B cell (primary cell): ENCODE measurements around the gene KRTAP10-7. TPM values are rescaled to one million over a fixed set of nuclear protein-coding genes. Genes with fewer than 3 reads are reported as not detected.
A peak's percentile ranks its signal among the peaks of the same experiment; 100 is the strongest.
"Not testable (repeated sequence)": the region's sequence is repeated elsewhere in the genome, so short reads cannot be mapped to it uniquely, and the experiment has no call there.

ENCODE experiments used
- ATAC-seq: fragments of 200-7000 bp; cut with Tn5 transposase; one replicate; pipeline ENCODE4 v1.10.0; 2021; ENCODE audit warnings: low read depth, mild to moderate bottlenecking, moderate number of reproducible peaks, moderate library complexity
- CTCF ChIA-PET: fragments of 350-600 bp; sonication (Branson Sonifier 250); formaldehyde crosslinking; loops from one replicate; lab custom pipeline; 2021; ENCODE audit warnings: antibody characterized with exemption, inconsistent platforms; lab: Charles Lee
- POLR2A ChIA-PET: fragments of 350-600 bp; sonication (Branson Sonifier 250); formaldehyde crosslinking; loops from one replicate; lab custom pipeline; 2021; ENCODE audit warnings: antibody characterized with exemption; lab: Charles Lee
- DNase-seq: peaks from one replicate; pipeline ENCODE4 v3.0.0; 2013
- H2AFZ ChIP-seq: 2 replicates; pipeline ENCODE4 v1.6.1; 2012; ENCODE audit warnings: mild to moderate bottlenecking, low read depth, low read length; ENCODE audit not compliant: insufficient read depth, poor library complexity, severe bottlenecking
- H3K27ac ChIP-seq, 2 donors: 1 replicate in 1 of 2; 2 replicates in 1 of 2; pipeline ENCODE4 v1.5.1; 2012 to 2013; ENCODE audit warnings: low read length in 2 of 2, mild to moderate bottlenecking in 2 of 2, moderate library complexity in 1 of 2
- H3K27me3 ChIP-seq, 4 experiments: fragments of 200-600 bp in 1 of 4; sonication (generic) in 1 of 4; replicated peaks in 1 of 4; 1 replicate in 2 of 4; 2 replicates in 2 of 4; pipeline versions ENCODE4 v1.6.1 to v1.7.0; 2013 to 2016; ENCODE audit warnings: low read length in 3 of 4, mild to moderate bottlenecking in 2 of 4, mixed read lengths in 1 of 4, moderate library complexity in 1 of 4; ENCODE audit not compliant: insufficient read depth in 4 of 4, control insufficient read depth in 3 of 4; ENCODE audit errors: control extremely low read depth in 1 of 4
- H3K36me3 ChIP-seq, 2 experiments: replicated peaks in 1 of 2; 1 replicate in 1 of 2; 2 replicates in 1 of 2; pipeline versions ENCODE4 v1.6.1 to v1.7.1; 2013; ENCODE audit warnings: low read length in 1 of 2; ENCODE audit not compliant: insufficient read depth in 2 of 2, control insufficient read depth in 1 of 2; ENCODE audit errors: control extremely low read depth in 1 of 2, extremely low read depth in 1 of 2
- H3K4me1 ChIP-seq, 2 donors: fragments of 200-600 bp in 1 of 2; sonication (generic) in 1 of 2; 1 replicate in 1 of 2; 2 replicates in 1 of 2; pipeline versions ENCODE4 v1.5.1 to v1.6.1; 2013 to 2017; ENCODE audit warnings: low read length in 2 of 2; ENCODE audit not compliant: control insufficient read depth in 2 of 2, insufficient read depth in 2 of 2
- H3K4me2 ChIP-seq: replicated peaks from 2 replicates; pipeline ENCODE3; 2012; ENCODE audit warnings: mild to moderate bottlenecking, low read depth, low read length; ENCODE audit not compliant: poor library complexity, severe bottlenecking
- H3K4me3 ChIP-seq, 5 experiments: fragments of 200-600 bp in 1 of 5; sonication (generic) in 1 of 5; 1 replicate in 3 of 5; 2 replicates in 2 of 5; pipeline versions ENCODE4 v1.5.1 to v1.7.0; 2011 to 2016; ENCODE audit warnings: low read length in 4 of 5, mild to moderate bottlenecking in 4 of 5, low read depth in 2 of 5, control low read depth in 1 of 5, moderate library complexity in 1 of 5; ENCODE audit not compliant: insufficient read depth in 1 of 5; ENCODE audit errors: control extremely low read depth in 1 of 5, extremely low read depth in 1 of 5
- H3K79me2 ChIP-seq: fragments of 200-600 bp; sonication (generic); one replicate; pipeline ENCODE4 v1.6.0; 2016; ENCODE audit warnings: low read length; ENCODE audit not compliant: control insufficient read depth, insufficient read depth
- H3K9ac ChIP-seq: fragments of 200-600 bp; sonication (generic); 2 replicates; pipeline ENCODE4 v1.6.1; 2017; ENCODE audit warnings: mild to moderate bottlenecking, low read length, moderate library complexity
- H3K9me3 ChIP-seq, 3 donors: one replicate each; pipeline versions ENCODE4 v1.6.1 to v1.7.1; 2013; ENCODE audit warnings: low read length in 2 of 3; ENCODE audit not compliant: control insufficient read depth in 2 of 3, insufficient read depth in 1 of 3; ENCODE audit errors: control extremely low read depth in 1 of 3
- H4K20me1 ChIP-seq: 2 replicates; pipeline ENCODE4 v1.6.0; 2012; ENCODE audit warnings: mild to moderate bottlenecking, low read length; ENCODE audit not compliant: insufficient read depth, control insufficient read depth, poor library complexity, severe bottlenecking
- H3K27ac Mint-ChIP-seq: one replicate; pipeline ENCODE4 v1.8.0; 2021; ENCODE audit warnings: mixed read lengths
- H3K27me3 Mint-ChIP-seq: one replicate; pipeline ENCODE4 v1.8.0; 2021; ENCODE audit warnings: mixed read lengths
- H3K4me1 Mint-ChIP-seq: one replicate; pipeline ENCODE4 v1.8.0; 2021; ENCODE audit warnings: mixed read lengths
- H3K4me3 Mint-ChIP-seq: one replicate; pipeline ENCODE4 v1.8.0; 2021; ENCODE audit warnings: mixed read lengths
- H3K9me3 Mint-ChIP-seq: one replicate; pipeline ENCODE4 v1.8.0; 2022; ENCODE audit warnings: mixed read lengths; ENCODE audit not compliant: insufficient read depth
- EZH2 ChIP-seq: IDR thresholded peaks from 2 replicates; pipeline ENCODE4 v1.6.1; 2012; ENCODE audit warnings: borderline replicate concordance, low read depth, mild to moderate bottlenecking, moderate library complexity, low read length; ENCODE audit not compliant: insufficient read depth, poor library complexity, severe bottlenecking
- WGBS: methylation state at CpG from one replicate; pipeline ENCODE4 v1.1.5; 2013; ENCODE audit warnings: missing lambda C conversion rate; ENCODE audit not compliant: insufficient coverage; 5-methylcytosine and 5-hydroxymethylcytosine counted together
- intact Hi-C: fragments of 100-400 bp; cut with micrococcal nuclease; formaldehyde crosslinking; loops from one replicate; pipeline ENCODE4 v1.10.0; 2022
- polyA minus RNA-seq: library from RNA; depleted of rRNA, polyadenylated mRNA; stranded (reverse); fragments of >200 nt; gene quantifications from 2 replicates; pipeline ENCODE4 v1.2.3, GENCODE V29; 2012
- polyA plus RNA-seq: library from polyadenylated mRNA; depleted of rRNA; stranded (reverse); fragments of >200 nt; gene quantifications from 2 replicates; pipeline ENCODE4 v1.2.3, GENCODE V29; 2012
- total RNA-seq, 2 donors: library from RNA; stranded (reverse); fragments of 120-200 nt in 1 of 2; gene quantifications; 1 replicate in 1 of 2; 2 replicates in 1 of 2; pipeline versions ENCODE4 v1.2.3 to v1.2.4, GENCODE V29; 2013 to 2022
- TF ChIP-seq, protein P1 (sequence below): fragments of 200-600 bp; IDR thresholded peaks from one replicate; pipeline ENCODE4 v1.8.0; 2022; ENCODE audit warnings: antibody characterized with exemption, mild to moderate bottlenecking

Gene KRTAP10-7, protein sequence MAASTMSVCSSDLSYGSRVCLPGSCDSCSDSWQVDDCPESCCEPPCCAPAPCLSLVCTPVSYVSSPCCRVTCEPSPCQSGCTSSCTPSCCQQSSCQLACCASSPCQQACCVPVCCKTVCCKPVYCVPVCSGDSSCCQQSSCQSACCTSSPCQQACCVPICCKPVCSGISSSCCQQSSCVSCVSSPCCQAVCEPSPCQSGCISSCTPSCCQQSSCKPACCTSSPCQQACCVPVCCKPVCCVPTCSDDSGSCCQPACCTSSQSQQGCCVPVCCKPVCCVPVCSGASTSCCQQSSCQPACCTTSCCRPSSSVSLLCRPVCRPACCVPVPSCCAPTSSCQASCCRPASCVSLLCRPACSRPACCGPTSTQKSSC
- total RNA-seq = not detected in 2 replicates
- total RNA-seq (2013) = not detected
- polyA plus RNA-seq = not detected in 2 replicates
- polyA minus RNA-seq = 0.14 TPM in 1 of 2 replicates, not detected in the other

GRCh38 chr21:44600118-44600978 lies at the start of gene KRTAP10-7:
Gene KRTAP10-7 (plus strand): TSS chr21:44600597. CDS start chr21:44600622, 25 bp downstream.
- DNase-seq, H3K4me2 ChIP-seq, intact Hi-C loops, POLR2A ChIA-PET, H3K4me1 ChIP-seq, CTCF ChIA-PET, H3K9me3 Mint-ChIP-seq, H3K4me1 Mint-ChIP-seq, H4K20me1 ChIP-seq, H3K9ac ChIP-seq, H3K36me3 ChIP-seq, H2AFZ ChIP-seq, H3K4me3 Mint-ChIP-seq, H3K4me3 ChIP-seq, H3K79me2 ChIP-seq, H3K27ac ChIP-seq, ATAC-seq: not testable (repeated sequence)
- Mint-ChIP-seq H3K27me3 (peaks cover 35% of the 10 kb centered on the region), H3K27ac (peak within 1 kb of the TSS; percentile 34)
- WGBS = 85% methylated on average over 11 of the region's 23 CpGs
- Histone ChIP-seq H3K9me3 (peaks cover 0 to 19% (median 3%) of the 10 kb centered on the region in 3 donors), H3K27me3 (peaks cover 0 to 13% (median under 1%) of the 10 kb centered on the region in 4 experiments)

- H3K4me1 Mint-ChIP-seq = peaks cover 8% of the 10 kb centered on the region
- ChIA-PET CTCF (interaction anchor here (0.7 kb wide), 1 partner anchor 939 kb away, joined by 3 read pairs; no protein-coding TSS in a partner anchor), POLR2A (no interaction called here)
- H3K9me3 ChIP-seq = peaks cover 0 to 27% (median 9%) of the 10 kb centered on the region in 3 donors
- H3K27ac Mint-ChIP-seq = no peak overlapping the region
- DNase-seq = no peak
- no peak overlapping the region for H3K9ac ChIP-seq
- no peak overlapping the region for H3K27ac ChIP-seq
- no peaks in the 10 kb centered on the region for H4K20me1 ChIP-seq
- H3K27me3 Mint-ChIP-seq = peaks cover 60% of the 10 kb centered on the region
- H3K4me1 ChIP-seq = peaks cover 5 to 7% of the 10 kb centered on the region in 2 donors
- H2AFZ ChIP-seq = no peak overlapping the region
- 81% methylated on average over 10 of the region's 10 CpGs for WGBS
- H3K27me3 ChIP-seq = peaks cover 0 to 17% (median 2%) of the 10 kb centered on the region in 4 experiments
- H3K4me3 ChIP-seq = no peak overlapping the region
- no peak overlapping the region for H3K4me2 ChIP-seq
- intact Hi-C loops = no loop called here
- H3K9me3 Mint-ChIP-seq = peaks cover 6% of the 10 kb centered on the region
- no peaks in the 10 kb centered on the region for H3K36me3 ChIP-seq
- ATAC-seq = no peak
- no peak overlapping the region for H3K4me3 Mint-ChIP-seq
- no peaks in the 10 kb centered on the region for H3K79me2 ChIP-seq
- TF ChIP-seq, protein P1, sequence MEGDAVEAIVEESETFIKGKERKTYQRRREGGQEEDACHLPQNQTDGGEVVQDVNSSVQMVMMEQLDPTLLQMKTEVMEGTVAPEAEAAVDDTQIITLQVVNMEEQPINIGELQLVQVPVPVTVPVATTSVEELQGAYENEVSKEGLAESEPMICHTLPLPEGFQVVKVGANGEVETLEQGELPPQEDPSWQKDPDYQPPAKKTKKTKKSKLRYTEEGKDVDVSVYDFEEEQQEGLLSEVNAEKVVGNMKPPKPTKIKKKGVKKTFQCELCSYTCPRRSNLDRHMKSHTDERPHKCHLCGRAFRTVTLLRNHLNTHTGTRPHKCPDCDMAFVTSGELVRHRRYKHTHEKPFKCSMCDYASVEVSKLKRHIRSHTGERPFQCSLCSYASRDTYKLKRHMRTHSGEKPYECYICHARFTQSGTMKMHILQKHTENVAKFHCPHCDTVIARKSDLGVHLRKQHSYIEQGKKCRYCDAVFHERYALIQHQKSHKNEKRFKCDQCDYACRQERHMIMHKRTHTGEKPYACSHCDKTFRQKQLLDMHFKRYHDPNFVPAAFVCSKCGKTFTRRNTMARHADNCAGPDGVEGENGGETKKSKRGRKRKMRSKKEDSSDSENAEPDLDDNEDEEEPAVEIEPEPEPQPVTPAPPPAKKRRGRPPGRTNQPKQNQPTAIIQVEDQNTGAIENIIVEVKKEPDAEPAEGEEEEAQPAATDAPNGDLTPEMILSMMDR = no peak
- no peak for TF ChIP-seq EZH2
Observed at GRCh38 chr21:44550807-44551206, 49.6 kb upstream of the KRTAP10-7 start.
